Measurements from ENCODE around the gene DAP. TPM values are rescaled to one million over a fixed set of nuclear protein-coding genes. Genes with fewer than 3 reads are reported as not detected.

DAP gene
- total and polyA plus RNA-seq, 10 of the 15 experiments (the other 5 are each of a cell fraction or from before 2014, with no cell fraction given): 12.9 to 130 (median 49.9) TPM

- TF ChIP-seq CUX1 (IDR thresholded peaks at IDR 0.05; ENCODE audit: insufficient replicate concordance, low read depth, low read length) (no peak), EGR1 (IDR thresholded peaks at IDR 0.05; ENCODE audit: borderline replicate concordance in 1 of 2, low read depth in 2 of 2, low read length in 2 of 2) (peak in 1 of 2 experiments; percentile 30; a peak in 1 of 3 replicates), TBL1XR1 (IDR thresholded peaks at IDR 0.05; ENCODE audit: low read depth, low read length) (no peak), STAT1 (conservative IDR thresholded peaks at IDR 0.05) (no peak), RAD51 (IDR thresholded peaks at IDR 0.05) (no peak), ZBTB4 (CRISPR knock-in tag; IDR thresholded peaks at IDR 0.05) (no peak), HDAC2 (IDR thresholded peaks at IDR 0.05) (no peak), MAX (IDR thresholded peaks at IDR 0.05; ENCODE audit: low read depth, low read length) (no peak), CEBPZ (IDR thresholded peaks at IDR 0.05; ENCODE audit: low read depth, low read length) (no peak), KAT2A (conservative IDR thresholded peaks at IDR 0.05; ENCODE audit: control insufficient read depth, low read depth, low read length) (no peak), USF2 (IDR thresholded peaks at IDR 0.05; ENCODE audit: borderline replicate concordance, low read depth, low read length) (no peak), IRF5 (IDR thresholded peaks at IDR 0.05; ENCODE audit: borderline replicate concordance) (no peak), BACH1 (IDR thresholded peaks at IDR 0.05; ENCODE audit: borderline replicate concordance) (peak; percentile 93), SRF (IDR thresholded peaks at IDR 0.05; ENCODE audit: low read depth in 2 of 2, low read length in 2 of 2) (no peak), NR2F1 (conservative IDR thresholded peaks at IDR 0.05) (peak; percentile 46; the same call in 1 of the 2 replicates), RCOR1 (conservative IDR thresholded peaks at IDR 0.05; ENCODE audit: low read depth, low read length) (no peak)
These were observed 181 bp downstream of the DAP start (continued) for GRCh38 chr5:10760921-10761184.

All from GM12878 (cell line).